ENCODE data around the gene DYNLT2. TPM values are rescaled to one million over a fixed set of nuclear protein-coding genes. Genes with fewer than 3 reads are reported as not detected.

DYNLT2 gene
- total and polyA plus RNA-seq, 3 donors from 2014 or later = 15.4 to 59.4 (median 20.4) TPM

DNA sequence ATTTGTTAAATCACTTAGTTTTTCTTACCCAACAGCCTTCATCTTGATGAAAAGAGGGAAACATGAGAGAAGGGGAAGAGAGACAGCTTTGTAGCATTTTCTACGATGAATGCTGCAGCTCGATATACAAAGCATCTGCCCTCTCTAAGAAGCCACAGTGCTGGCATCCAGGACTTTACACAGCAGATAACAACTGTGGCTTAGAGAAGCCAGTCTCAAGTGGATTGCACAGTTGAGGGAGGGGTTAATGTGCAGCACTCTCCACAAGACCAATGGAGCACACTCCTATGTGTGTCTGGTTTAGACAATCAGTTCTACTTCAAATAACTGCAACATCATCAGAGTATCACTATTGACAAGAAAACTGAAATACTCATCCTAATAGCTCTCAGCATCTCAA is 43.6 kb downstream of the DYNLT2 start:
- Histone ChIP-seq H3K9me3 (no peaks in the 10 kb centered on the region), H3K27me3 (no peaks in the 10 kb centered on the region), H3K36me3 (ENCODE audit: low read depth, missing control alignments) (no peaks in the 10 kb centered on the region), H3K27ac (no peak overlapping the region), H3K4me3 (no peak overlapping the region), H3K4me1 (peaks cover 8% of the 10 kb centered on the region)
- TF ChIP-seq, protein P1, sequence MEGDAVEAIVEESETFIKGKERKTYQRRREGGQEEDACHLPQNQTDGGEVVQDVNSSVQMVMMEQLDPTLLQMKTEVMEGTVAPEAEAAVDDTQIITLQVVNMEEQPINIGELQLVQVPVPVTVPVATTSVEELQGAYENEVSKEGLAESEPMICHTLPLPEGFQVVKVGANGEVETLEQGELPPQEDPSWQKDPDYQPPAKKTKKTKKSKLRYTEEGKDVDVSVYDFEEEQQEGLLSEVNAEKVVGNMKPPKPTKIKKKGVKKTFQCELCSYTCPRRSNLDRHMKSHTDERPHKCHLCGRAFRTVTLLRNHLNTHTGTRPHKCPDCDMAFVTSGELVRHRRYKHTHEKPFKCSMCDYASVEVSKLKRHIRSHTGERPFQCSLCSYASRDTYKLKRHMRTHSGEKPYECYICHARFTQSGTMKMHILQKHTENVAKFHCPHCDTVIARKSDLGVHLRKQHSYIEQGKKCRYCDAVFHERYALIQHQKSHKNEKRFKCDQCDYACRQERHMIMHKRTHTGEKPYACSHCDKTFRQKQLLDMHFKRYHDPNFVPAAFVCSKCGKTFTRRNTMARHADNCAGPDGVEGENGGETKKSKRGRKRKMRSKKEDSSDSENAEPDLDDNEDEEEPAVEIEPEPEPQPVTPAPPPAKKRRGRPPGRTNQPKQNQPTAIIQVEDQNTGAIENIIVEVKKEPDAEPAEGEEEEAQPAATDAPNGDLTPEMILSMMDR (IDR thresholded peaks at IDR 0.05) = no peak
- no peak for TF ChIP-seq POLR2A (IDR thresholded peaks at IDR 0.05)
- DNase-seq = no peak
- intact Hi-C loops (cut with DNase I; ENCODE audit: low total_unique reads) = no loop called here
- 87 to 95% methylated on average over 2 of the region's 2 CpGs for WGBS, 2 donors

DNA sequence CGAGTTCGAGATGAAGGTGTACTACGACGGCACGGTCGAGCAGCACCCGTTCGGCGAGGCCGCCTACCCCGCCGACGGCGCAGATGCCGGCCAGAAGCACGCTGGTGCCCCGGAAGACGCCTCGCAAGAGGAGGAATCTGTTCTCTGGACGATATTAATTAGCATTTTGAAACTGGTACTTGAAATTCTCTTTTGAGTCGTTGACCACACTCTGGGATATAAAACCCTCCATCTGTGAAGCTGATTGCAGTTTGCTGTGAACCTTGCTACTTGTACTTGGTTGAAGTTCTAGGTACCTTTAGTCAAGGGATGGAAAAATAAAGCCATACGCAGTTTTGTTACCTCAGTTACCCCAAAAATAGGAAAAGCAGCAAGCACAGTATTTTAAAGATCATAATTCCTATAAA is 48.5 kb downstream of the DYNLT2 start:
- Histone ChIP-seq H3K4me1 (peaks cover 8% of the 10 kb centered on the region), H3K9me3 (no peaks in the 10 kb centered on the region), H3K27me3 (no peaks in the 10 kb centered on the region), H3K4me3 (peak overlapping the region; percentile 89 to 97), H3K27ac (peak overlapping the region; percentile 92), H3K36me3 (ENCODE audit: low read depth, missing control alignments) (no peaks in the 10 kb centered on the region)
- WGBS, 2 donors = 5 to 14% methylated on average over 7 to 22 of the region's 22 CpGs
- intact Hi-C loops (cut with DNase I; ENCODE audit: low total_unique reads) = no loop called here
- no peak for DNase-seq
- TF ChIP-seq POLR2A (IDR thresholded peaks at IDR 0.05) = no peak

DNA sequence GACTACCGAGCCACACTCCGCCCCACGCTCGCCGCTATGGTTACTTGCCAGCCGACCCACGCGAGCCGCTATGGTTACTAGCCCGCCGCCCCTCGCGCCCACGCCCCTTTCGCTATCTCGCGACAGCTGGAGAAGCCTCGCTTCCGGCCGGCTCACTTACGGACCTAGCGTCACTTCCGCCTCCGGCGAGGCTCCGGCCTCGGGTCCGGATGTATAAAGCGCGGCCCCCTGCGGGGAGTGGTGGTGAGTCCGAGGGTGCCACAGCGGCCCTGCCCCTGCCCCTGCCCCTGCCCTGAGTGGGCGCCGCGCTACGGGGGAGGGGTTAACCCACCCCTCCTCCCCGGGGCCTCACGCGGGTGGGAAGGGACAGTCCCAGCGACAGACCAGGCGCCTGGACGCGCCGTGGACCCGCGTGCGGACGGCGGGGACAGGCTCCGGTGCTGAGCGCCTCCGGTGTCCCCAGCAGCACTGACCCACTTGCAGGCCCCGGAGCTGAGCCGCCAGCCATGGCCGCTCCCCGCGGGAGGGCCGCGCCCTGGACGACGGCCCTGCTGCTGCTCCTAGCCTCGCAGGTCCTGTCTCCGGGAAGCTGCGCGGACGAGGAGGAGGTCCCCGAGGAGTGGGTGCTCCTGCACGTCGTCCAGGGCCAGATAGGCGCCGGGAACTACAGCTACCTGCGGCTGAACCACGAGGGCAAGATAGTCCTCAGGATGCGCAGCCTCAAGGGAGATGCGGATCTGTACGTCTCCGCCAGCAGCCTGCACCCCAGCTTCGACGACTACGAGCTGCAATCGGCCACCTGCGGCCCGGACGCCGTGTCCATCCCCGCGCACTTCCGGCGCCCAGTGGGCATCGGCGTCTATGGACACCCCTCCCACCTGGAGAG is 49.2 kb downstream of the DYNLT2 start, which contains the start of the genes C6orf120 and WDR27:
Gene C6orf120 (plus strand): TSS at position 173 of the 886 bp plus-strand sequence. CDS start 334 bp downstream, at position 507.
Gene WDR27 (minus strand): TSS at position 76 of the 886 bp plus-strand sequence. CDS start 13,024 bp downstream, outside the sequence.
- TF ChIP-seq POLR2A (IDR thresholded peaks at IDR 0.05) = peak; percentile 82
- TF ChIP-seq, protein P1 (IDR thresholded peaks at IDR 0.05) = peak in 2 of 3 experiments; percentile 5 to 16
- intact Hi-C loops (cut with DNase I; ENCODE audit: low total_unique reads) = no loop called here
- H3K27ac ChIP-seq = peak within 1 kb of the TSS; percentile 92
- H3K36me3 ChIP-seq (ENCODE audit: low read depth, missing control alignments) = no peaks in the 10 kb centered on the region
- H3K27me3 ChIP-seq = no peaks in the 10 kb centered on the region
- H3K9me3 ChIP-seq = no peaks in the 10 kb centered on the region
- H3K4me3 ChIP-seq = peak within 1 kb of the TSS; percentile 89 to 97
- WGBS, 2 donors = 0 to 1% methylated on average over 5 to 66 of the region's 92 CpGs
- peak; percentile 98 for DNase-seq
- H3K4me1 ChIP-seq = peaks cover 8% of the 10 kb centered on the region

DNA sequence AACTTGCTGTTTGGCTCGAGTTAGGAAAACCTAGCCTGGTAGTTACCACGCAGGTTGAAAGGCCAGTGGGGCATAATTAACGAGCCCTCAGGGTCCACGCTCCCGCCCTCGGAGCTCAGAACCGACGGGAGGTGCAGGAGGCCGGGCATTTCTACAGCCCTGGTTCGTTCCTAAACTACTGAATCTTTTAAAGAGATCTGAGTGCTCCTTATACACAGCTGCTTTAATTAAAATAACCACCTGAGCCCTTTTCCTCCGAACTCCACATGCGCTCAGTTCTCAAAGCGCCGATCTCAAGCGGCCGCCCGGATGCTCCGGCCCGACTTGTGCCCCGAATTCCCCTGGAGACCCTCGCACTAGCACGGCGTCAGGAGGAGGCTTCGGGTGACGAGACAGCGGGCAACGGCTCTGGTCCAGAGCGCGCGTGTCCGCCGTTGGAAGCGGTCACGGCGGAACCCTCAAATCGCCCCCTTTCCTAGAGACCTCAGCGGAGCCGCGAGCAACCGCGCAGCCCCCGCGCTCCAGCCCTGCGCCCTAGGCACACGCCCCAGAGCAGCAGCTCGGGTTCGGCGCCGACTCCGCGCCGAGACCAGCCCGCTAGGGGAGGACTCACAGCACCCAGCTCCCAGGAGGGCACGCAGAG is 49.9 kb downstream of the DYNLT2 start:
- 0% methylated on average over 27 to 54 of the region's 54 CpGs for WGBS, 2 donors
- peak; percentile 38 for DNase-seq
- intact Hi-C loops (cut with DNase I; ENCODE audit: low total_unique reads) = no loop called here
- Histone ChIP-seq H3K9me3 (no peaks in the 10 kb centered on the region), H3K36me3 (ENCODE audit: low read depth, missing control alignments) (no peaks in the 10 kb centered on the region), H3K4me1 (peaks cover 8% of the 10 kb centered on the region), H3K4me3 (peak overlapping the region; percentile 89 to 97), H3K27me3 (no peaks in the 10 kb centered on the region), H3K27ac (peak overlapping the region; percentile 92)
- no peak for TF ChIP-seq POLR2A (IDR thresholded peaks at IDR 0.05)
- TF ChIP-seq, protein P1 (IDR thresholded peaks at IDR 0.05) = peak in 1 of 3 experiments; percentile 7

DNA sequence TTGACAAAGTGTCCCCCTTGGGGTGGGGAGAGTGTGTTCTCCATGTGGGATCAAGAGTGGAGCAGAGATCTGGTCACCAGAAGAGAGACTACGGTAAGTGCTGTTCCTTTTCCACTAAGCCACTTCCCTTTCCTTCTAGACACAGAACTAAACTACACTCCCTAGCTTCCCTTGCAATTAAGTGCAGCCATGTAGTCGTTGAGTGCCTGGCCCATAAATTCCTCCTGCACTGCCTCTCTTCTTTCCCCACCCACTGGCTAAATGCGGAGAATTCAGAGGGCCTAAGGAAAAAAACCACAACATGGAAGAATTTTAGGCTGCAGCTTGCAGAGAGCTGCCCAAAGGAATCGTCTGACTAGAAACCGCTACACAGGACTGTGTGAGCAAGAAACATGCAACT is 51.1 kb downstream of the DYNLT2 start:
- H3K4me3 ChIP-seq = no peak overlapping the region
- TF ChIP-seq, protein P1 (IDR thresholded peaks at IDR 0.05) = no peak
- TF ChIP-seq POLR2A (IDR thresholded peaks at IDR 0.05) = no peak
- no peaks in the 10 kb centered on the region for H3K36me3 ChIP-seq (ENCODE audit: low read depth, missing control alignments)
- H3K4me1 ChIP-seq = peaks cover 8% of the 10 kb centered on the region
- WGBS, 2 donors = 40 to 42% methylated on average over 5 of the region's 5 CpGs
- no peaks in the 10 kb centered on the region for H3K27me3 ChIP-seq
- DNase-seq = no peak
- H3K27ac ChIP-seq = no peak overlapping the region
- intact Hi-C loops (cut with DNase I; ENCODE audit: low total_unique reads) = no loop called here
- no peaks in the 10 kb centered on the region for H3K9me3 ChIP-seq

All from testis (tissue), 3 donors.